Measurements from ENCODE around the gene USP15. TPM values are rescaled to one million over a fixed set of nuclear protein-coding genes. Genes with fewer than 3 reads are reported as not detected.
"Not testable (repeated sequence)": the region's sequence is repeated elsewhere in the genome, so short reads cannot be mapped to it uniquely, and the experiment has no call there.

Gene USP15
- polyA plus RNA-seq, 4 donors, result 33.9 to 60.8 (median 54.1) TPM

DNA sequence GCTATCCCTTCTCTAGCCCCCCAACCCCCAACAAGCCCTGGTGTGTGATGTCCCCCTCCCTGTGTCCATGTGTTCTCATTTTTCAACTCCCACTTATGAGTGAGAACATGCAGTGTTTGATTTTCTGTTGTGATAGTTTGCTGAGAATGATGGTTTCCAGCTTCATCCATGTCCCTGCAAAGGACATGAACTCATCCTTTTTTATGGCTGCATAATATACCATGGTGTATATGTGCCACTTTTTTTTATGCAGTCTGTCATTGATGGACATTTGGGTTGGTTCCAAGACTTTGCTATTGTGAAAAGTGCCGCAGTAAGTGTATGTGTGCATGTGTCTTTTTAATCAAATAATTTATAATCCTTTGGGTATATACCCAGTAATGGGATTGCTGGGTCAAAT is 104.5 kb downstream of the USP15 start:
- H3K4me1 ChIP-seq (ENCODE audit: control insufficient read depth in 3 of 3, insufficient read depth in 2 of 3, low read depth in 1 of 3, low read length in 2 of 3); DNase-seq; H3K4me3 ChIP-seq (ENCODE audit: low read depth in 1 of 3, low read length in 3 of 3); H3K27me3 ChIP-seq (ENCODE audit: control insufficient read depth in 3 of 3, insufficient read depth in 3 of 3, low read length in 3 of 3); H3K27ac ChIP-seq (ENCODE audit: low read depth in 1 of 3, low read length in 2 of 3); FAIRE-seq; H3K9me3 ChIP-seq (ENCODE audit: control insufficient read depth in 2 of 2, insufficient read depth in 1 of 2, low read depth in 1 of 2, low read length in 1 of 2); H3K36me3 ChIP-seq (ENCODE audit: control insufficient read depth in 3 of 3, insufficient read depth in 2 of 3, low read depth in 1 of 3, low read length in 3 of 3): not testable (repeated sequence)
- WGBS, 3 donors, result 97 to 100% (median 98%) methylated on average over 1 of the region's 1 CpG

DNA sequence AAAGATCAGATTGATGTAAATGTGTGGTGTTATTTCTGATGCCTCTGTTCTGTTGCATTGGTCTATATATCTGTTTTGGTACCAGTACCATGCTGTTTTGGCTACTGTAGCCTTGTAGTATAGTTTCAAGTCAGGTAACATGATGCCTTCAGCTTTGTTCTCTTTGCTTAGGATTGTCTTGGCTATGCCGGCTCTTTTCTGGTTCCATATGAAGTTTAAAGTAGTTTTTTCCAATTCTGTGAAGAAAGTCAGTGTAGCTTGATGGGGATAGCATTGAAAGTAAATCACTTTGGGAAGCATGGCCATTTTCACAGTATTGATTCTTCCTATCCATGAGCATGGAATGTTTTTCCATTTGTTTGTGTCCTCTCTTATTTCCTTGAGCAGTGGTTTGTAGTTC is 105.6 kb downstream of the USP15 start:
- FAIRE-seq; H3K4me1 ChIP-seq (ENCODE audit: control insufficient read depth in 3 of 3, insufficient read depth in 2 of 3, low read depth in 1 of 3, low read length in 2 of 3); H3K9me3 ChIP-seq (ENCODE audit: control insufficient read depth in 2 of 2, insufficient read depth in 1 of 2, low read depth in 1 of 2, low read length in 1 of 2); H3K4me3 ChIP-seq (ENCODE audit: low read depth in 1 of 3, low read length in 3 of 3); DNase-seq; H3K36me3 ChIP-seq (ENCODE audit: control insufficient read depth in 3 of 3, insufficient read depth in 2 of 3, low read depth in 1 of 3, low read length in 3 of 3); H3K27me3 ChIP-seq (ENCODE audit: control insufficient read depth in 3 of 3, insufficient read depth in 3 of 3, low read length in 3 of 3); H3K27ac ChIP-seq (ENCODE audit: low read depth in 1 of 3, low read length in 2 of 3): not testable (repeated sequence)
- WGBS, 3 donors, result 91 to 100% (median 100%) methylated on average over 1 of the region's 1 CpG

DNA sequence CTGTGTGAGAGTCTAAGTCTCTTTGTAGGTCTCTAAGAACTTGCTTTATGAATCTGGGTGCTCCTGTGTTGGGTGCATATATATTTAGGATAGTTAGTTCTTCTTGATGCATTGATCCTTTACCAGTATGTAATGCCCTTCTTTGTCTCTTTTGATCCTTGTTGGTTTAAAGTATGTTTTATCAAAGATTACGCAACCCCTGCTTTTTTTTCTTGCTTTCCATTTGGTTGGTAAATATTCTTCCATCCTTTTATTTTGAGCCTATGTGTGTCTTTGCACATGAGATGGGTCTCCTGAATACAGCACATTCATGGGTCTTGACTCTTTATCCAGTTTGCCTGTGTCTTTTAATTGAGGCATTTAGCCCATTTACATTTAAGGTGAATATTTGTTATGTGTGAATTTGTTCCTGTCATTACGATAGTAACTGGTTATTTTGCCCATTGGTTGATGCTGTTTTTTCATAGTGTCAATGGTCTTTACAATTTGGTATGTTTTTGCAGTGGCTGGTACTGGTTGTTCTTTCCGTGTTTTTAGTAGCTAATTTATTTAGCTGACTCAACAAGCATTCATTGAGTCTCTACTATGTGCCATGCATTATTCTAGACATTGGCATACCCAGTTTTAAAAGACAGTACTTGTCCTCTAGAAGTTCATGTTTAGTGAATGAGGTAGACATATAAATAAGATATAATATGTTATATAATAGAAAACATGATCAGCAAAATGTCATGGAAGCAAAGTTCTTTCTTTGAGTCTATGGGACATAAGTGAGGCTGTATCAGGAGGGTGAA is 108.4 kb downstream of the USP15 start:
- H3K4me1 ChIP-seq (ENCODE audit: control insufficient read depth in 3 of 3, insufficient read depth in 2 of 3, low read depth in 1 of 3, low read length in 2 of 3); H3K27ac ChIP-seq (ENCODE audit: low read depth in 1 of 3, low read length in 2 of 3); H3K4me3 ChIP-seq (ENCODE audit: low read depth in 1 of 3, low read length in 3 of 3); DNase-seq; H3K36me3 ChIP-seq (ENCODE audit: control insufficient read depth in 3 of 3, insufficient read depth in 2 of 3, low read depth in 1 of 3, low read length in 3 of 3); FAIRE-seq; H3K9me3 ChIP-seq (ENCODE audit: control insufficient read depth in 2 of 2, insufficient read depth in 1 of 2, low read depth in 1 of 2, low read length in 1 of 2); H3K27me3 ChIP-seq (ENCODE audit: control insufficient read depth in 3 of 3, insufficient read depth in 3 of 3, low read length in 3 of 3): not testable (repeated sequence)
- WGBS, 3 donors, result 97 to 100% (median 100%) methylated on average over 3 of the region's 3 CpGs

DNA sequence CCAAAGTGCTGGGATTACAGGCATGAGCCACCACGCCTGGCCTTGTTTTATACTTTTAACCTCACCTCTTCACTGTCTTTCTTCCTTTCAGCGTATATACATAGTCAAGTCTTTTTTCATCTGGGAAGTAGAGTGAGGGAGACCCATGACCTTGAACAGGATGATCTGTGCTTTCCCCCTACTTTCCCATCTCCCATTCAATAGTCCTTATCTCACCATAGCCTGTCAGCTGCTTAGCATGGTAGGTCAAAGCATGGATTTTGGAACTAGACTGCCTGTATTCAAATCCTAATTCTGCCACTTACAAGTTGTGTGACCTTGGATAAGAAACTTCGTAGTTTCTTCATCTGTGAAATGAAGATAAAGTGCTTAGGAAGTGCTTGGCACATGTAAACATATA is 110.0 kb downstream of the USP15 start:
- Histone ChIP-seq H3K36me3 (ENCODE audit: control insufficient read depth in 3 of 3, insufficient read depth in 2 of 3, low read depth in 1 of 3, low read length in 3 of 3) (no peaks in the 10 kb centered on the region), H3K9me3 (ENCODE audit: control insufficient read depth in 2 of 2, insufficient read depth in 1 of 2, low read depth in 1 of 2, low read length in 1 of 2) (no peaks in the 10 kb centered on the region), H3K27me3 (ENCODE audit: control insufficient read depth in 3 of 3, insufficient read depth in 3 of 3, low read length in 3 of 3) (no peaks in the 10 kb centered on the region), H3K4me1 (ENCODE audit: control insufficient read depth in 3 of 3, insufficient read depth in 2 of 3, low read depth in 1 of 3, low read length in 2 of 3) (no peaks in the 10 kb centered on the region), H3K4me3 (ENCODE audit: low read depth in 1 of 3, low read length in 3 of 3) (no peak overlapping the region), H3K27ac (ENCODE audit: low read depth in 1 of 3, low read length in 2 of 3) (no peak overlapping the region)
- WGBS, 3 donors, result 91 to 98% (median 97%) methylated on average over 3 of the region's 3 CpGs
- FAIRE-seq, result no peak
- DNase-seq, result no peak

DNA sequence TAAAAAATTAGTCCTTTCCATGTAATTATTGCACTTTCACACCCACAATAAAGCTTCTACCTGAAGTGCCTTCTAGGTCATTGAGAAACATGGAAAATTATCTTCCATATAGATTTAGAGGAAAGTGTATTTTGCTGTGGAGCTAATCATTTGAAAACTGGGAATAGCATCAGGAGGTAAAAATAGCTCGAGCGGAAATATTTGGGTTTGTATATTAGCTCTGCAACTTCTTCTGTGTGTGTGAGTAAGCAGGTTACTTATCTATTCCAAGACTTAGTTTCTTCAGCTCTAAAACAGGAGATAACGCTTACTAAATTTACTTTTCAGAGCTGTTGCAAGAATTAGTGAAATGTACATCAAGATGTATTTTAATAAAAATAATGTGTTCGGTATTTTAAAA is 111.5 kb downstream of the USP15 start:
- Histone ChIP-seq H3K4me1 (ENCODE audit: control insufficient read depth in 3 of 3, insufficient read depth in 2 of 3, low read depth in 1 of 3, low read length in 2 of 3) (no peaks in the 10 kb centered on the region), H3K27ac (ENCODE audit: low read depth in 1 of 3, low read length in 2 of 3) (no peak overlapping the region), H3K36me3 (ENCODE audit: control insufficient read depth in 3 of 3, insufficient read depth in 2 of 3, low read depth in 1 of 3, low read length in 3 of 3) (no peaks in the 10 kb centered on the region), H3K9me3 (ENCODE audit: control insufficient read depth in 2 of 2, insufficient read depth in 1 of 2, low read depth in 1 of 2, low read length in 1 of 2) (no peaks in the 10 kb centered on the region), H3K4me3 (ENCODE audit: low read depth in 1 of 3, low read length in 3 of 3) (no peak overlapping the region), H3K27me3 (ENCODE audit: control insufficient read depth in 3 of 3, insufficient read depth in 3 of 3, low read length in 3 of 3) (no peaks in the 10 kb centered on the region)
- no peak for DNase-seq
- FAIRE-seq, result no peak
- WGBS, 3 donors, result 80 to 96% (median 95%) methylated on average over 4 of the region's 4 CpGs

DNA sequence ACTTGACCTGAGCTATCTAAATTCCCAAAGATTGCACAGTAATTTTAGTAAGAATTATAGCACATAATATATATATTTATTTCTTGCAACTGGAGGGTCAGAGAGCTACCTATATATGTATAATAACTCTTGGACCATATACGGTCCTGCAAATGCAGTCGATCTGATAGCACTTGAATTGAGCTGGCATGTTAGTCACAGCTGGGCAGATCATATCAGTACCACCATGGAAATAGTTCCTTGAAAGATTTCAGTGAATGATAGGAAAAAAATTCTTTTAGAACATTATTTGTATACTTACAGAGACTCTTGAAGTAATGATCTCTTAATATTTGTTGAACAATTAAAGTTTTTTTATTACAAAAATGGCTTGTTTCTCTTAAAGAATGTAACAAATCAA is 111.9 kb downstream of the USP15 start:
- DNase-seq (no peak), FAIRE-seq (no peak)
- no peaks in the 10 kb centered on the region for H3K36me3 ChIP-seq (ENCODE audit: control insufficient read depth in 3 of 3, insufficient read depth in 2 of 3, low read depth in 1 of 3, low read length in 3 of 3)
- H3K4me1 ChIP-seq (ENCODE audit: control insufficient read depth in 3 of 3, insufficient read depth in 2 of 3, low read depth in 1 of 3, low read length in 2 of 3), result no peaks in the 10 kb centered on the region
- no peak overlapping the region for H3K27ac ChIP-seq (ENCODE audit: low read depth in 1 of 3, low read length in 2 of 3)
- no peaks in the 10 kb centered on the region for H3K27me3 ChIP-seq (ENCODE audit: control insufficient read depth in 3 of 3, insufficient read depth in 3 of 3, low read length in 3 of 3)
- 90 to 92% (median 92%) methylated on average over 2 of the region's 2 CpGs for WGBS, 3 donors
- no peaks in the 10 kb centered on the region for H3K9me3 ChIP-seq (ENCODE audit: control insufficient read depth in 2 of 2, insufficient read depth in 1 of 2, low read depth in 1 of 2, low read length in 1 of 2)
- no peak overlapping the region for H3K4me3 ChIP-seq (ENCODE audit: low read depth in 1 of 3, low read length in 3 of 3)

DNA sequence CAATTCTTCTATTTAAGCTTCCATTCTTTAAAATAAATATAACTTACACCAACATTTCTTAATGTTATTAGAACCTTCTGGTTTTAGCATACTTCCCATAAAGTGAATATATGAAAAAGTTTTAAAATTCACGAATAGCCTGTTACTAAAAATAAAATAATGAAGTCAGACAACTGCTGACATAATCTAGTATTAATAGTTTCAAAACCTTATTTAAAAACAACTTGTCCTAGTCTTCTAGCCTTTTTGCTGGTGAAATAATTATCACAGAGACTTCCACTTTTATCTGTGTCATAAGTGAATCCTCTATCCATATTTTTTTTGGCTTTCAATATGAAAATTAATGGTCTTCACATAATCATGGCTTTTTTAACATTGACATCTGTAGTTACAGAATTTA is 112.6 kb downstream of the USP15 start:
- DNase-seq, result no peak
- FAIRE-seq, result no peak
- WGBS, 3 donors, result 49 to 92% (median 90%) methylated on average over 1 of the region's 1 CpG

DNA sequence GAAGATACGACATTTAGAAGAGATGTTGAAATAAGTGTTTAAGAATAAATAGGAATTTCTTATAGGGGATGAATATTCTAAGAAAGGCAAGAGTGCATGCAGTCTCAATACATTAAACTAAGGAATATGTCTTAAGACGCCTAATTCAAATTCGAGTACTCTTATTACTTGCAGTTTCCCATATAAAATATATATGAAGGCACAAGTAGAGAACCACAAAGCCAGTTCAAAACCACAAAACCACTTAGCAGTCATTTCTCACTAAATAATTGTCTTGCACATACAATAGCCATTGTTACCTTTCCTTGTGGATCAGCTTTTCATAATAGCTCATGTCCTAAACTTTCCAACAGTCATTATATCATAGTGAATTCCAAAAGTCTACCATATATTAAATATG is 115.4 kb downstream of the USP15 start:
- Histone ChIP-seq H3K36me3 (ENCODE audit: control insufficient read depth in 3 of 3, insufficient read depth in 2 of 3, low read depth in 1 of 3, low read length in 3 of 3) (no peaks in the 10 kb centered on the region), H3K27ac (ENCODE audit: low read depth in 1 of 3, low read length in 2 of 3) (no peak overlapping the region), H3K27me3 (ENCODE audit: control insufficient read depth in 3 of 3, insufficient read depth in 3 of 3, low read length in 3 of 3) (no peaks in the 10 kb centered on the region), H3K9me3 (ENCODE audit: control insufficient read depth in 2 of 2, insufficient read depth in 1 of 2, low read depth in 1 of 2, low read length in 1 of 2) (no peaks in the 10 kb centered on the region), H3K4me1 (ENCODE audit: control insufficient read depth in 3 of 3, insufficient read depth in 2 of 3, low read depth in 1 of 3, low read length in 2 of 3) (no peaks in the 10 kb centered on the region), H3K4me3 (ENCODE audit: low read depth in 1 of 3, low read length in 3 of 3) (no peak overlapping the region)
- no peak for DNase-seq
- WGBS, 3 donors, result 84 to 94% (median 86%) methylated on average over 3 of the region's 3 CpGs
- FAIRE-seq, result no peak

More for the DNA sequence above, 112.6 kb downstream of the USP15 start:
- H3K27ac ChIP-seq (ENCODE audit: low read depth in 1 of 3, low read length in 2 of 3), result no peak overlapping the region
- no peaks in the 10 kb centered on the region for H3K9me3 ChIP-seq (ENCODE audit: control insufficient read depth in 2 of 2, insufficient read depth in 1 of 2, low read depth in 1 of 2, low read length in 1 of 2)
- H3K36me3 ChIP-seq (ENCODE audit: control insufficient read depth in 3 of 3, insufficient read depth in 2 of 3, low read depth in 1 of 3, low read length in 3 of 3), result no peaks in the 10 kb centered on the region
- H3K27me3 ChIP-seq (ENCODE audit: control insufficient read depth in 3 of 3, insufficient read depth in 3 of 3, low read length in 3 of 3), result no peaks in the 10 kb centered on the region
- no peak overlapping the region for H3K4me3 ChIP-seq (ENCODE audit: low read depth in 1 of 3, low read length in 3 of 3)
- H3K4me1 ChIP-seq (ENCODE audit: control insufficient read depth in 3 of 3, insufficient read depth in 2 of 3, low read depth in 1 of 3, low read length in 2 of 3), result no peaks in the 10 kb centered on the region

Measured in small intestine (tissue), 7 donors.